ENCODE data around the gene MAD1L1. TPM values are rescaled to one million over a fixed set of nuclear protein-coding genes. Genes with fewer than 3 reads are reported as not detected.

The MAD1L1 gene
- total and polyA plus RNA-seq, 4 donors: 12.8 to 20.7 (median 16.5) TPM

DNA sequence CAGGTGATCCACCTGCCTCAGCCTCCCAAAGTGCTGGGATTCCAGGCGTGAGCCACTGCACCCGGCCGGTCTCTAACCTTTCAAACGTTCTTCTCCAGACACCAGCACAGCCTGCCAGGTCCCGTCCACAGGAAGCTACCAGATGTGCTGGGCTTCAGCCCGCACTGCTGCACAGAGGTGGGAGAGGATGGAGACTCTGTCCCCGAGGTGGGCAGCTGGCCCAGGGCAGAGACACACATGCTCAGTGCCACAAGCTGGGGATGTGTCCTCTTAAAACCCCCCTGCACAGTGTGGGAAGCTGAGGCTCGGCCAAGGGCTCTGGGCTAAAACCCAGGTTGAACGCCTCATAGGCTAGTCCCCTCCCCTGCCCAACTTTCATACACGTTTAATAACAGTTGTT, 18.6 kb upstream of the MAD1L1 start (continued):
- TF ChIP-seq, protein P1, sequence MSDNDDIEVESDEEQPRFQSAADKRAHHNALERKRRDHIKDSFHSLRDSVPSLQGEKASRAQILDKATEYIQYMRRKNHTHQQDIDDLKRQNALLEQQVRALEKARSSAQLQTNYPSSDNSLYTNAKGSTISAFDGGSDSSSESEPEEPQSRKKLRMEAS (IDR thresholded peaks at IDR 0.05): no peak
- TF ChIP-seq, protein P2, sequence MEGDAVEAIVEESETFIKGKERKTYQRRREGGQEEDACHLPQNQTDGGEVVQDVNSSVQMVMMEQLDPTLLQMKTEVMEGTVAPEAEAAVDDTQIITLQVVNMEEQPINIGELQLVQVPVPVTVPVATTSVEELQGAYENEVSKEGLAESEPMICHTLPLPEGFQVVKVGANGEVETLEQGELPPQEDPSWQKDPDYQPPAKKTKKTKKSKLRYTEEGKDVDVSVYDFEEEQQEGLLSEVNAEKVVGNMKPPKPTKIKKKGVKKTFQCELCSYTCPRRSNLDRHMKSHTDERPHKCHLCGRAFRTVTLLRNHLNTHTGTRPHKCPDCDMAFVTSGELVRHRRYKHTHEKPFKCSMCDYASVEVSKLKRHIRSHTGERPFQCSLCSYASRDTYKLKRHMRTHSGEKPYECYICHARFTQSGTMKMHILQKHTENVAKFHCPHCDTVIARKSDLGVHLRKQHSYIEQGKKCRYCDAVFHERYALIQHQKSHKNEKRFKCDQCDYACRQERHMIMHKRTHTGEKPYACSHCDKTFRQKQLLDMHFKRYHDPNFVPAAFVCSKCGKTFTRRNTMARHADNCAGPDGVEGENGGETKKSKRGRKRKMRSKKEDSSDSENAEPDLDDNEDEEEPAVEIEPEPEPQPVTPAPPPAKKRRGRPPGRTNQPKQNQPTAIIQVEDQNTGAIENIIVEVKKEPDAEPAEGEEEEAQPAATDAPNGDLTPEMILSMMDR (IDR thresholded peaks at IDR 0.05; ENCODE audit: low read depth, low read length, missing input control): no peak
- TF ChIP-seq SP1 (IDR thresholded peaks at IDR 0.05) (no peak), FOXA1 (IDR thresholded peaks at IDR 0.05) (no peak), GABPA (IDR thresholded peaks at IDR 0.05 in 1 of 2, conservative IDR thresholded peaks at IDR 0.05 in 1 of 2) (no peak), NR2F2 (IDR thresholded peaks at IDR 0.05) (no peak), TAF1 (conservative IDR thresholded peaks at IDR 0.05) (no peak)

DNA sequence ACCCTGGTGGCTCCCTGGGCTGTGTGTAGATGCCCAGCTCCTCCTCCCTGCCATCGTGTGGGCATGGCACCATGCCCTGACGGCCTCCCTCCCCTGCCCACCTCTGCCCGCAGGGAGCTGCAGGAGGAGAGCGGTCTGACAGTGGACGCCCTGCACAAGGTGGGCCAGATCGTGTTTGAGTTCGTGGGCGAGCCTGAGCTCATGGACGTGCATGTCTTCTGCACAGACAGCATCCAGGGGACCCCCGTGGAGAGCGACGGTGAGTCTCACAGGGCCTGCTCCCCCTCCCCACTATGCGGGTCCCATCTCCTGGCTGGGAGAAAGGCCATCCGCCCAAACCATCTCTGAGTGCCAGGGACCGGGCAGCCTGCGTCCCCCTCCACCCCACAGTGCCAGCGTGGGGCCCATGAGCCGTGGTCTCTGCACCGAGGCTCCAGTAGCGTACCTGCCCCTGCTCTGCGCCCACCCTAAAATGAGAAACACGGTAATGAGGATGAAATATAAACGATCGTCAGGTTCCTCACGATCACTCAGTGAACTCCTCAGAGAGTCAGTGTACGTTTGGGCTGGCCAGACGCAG, 17.1 kb upstream of the MAD1L1 start:
- TF ChIP-seq GABPA (IDR thresholded peaks at IDR 0.05 in 1 of 2, conservative IDR thresholded peaks at IDR 0.05 in 1 of 2) (no peak), EGR1 (IDR thresholded peaks at IDR 0.05; ENCODE audit: low read depth in 2 of 2) (no peak), YY1 (IDR thresholded peaks at IDR 0.05) (no peak), RXRA (IDR thresholded peaks at IDR 0.05) (no peak), FOXA2 (IDR thresholded peaks at IDR 0.05) (no peak), SP1 (IDR thresholded peaks at IDR 0.05) (no peak), RAD21 (IDR thresholded peaks at IDR 0.05) (no peak), HNF4G (IDR thresholded peaks at IDR 0.05) (no peak), TAF1 (conservative IDR thresholded peaks at IDR 0.05) (no peak), FOXA1 (IDR thresholded peaks at IDR 0.05) (no peak), JUND (IDR thresholded peaks at IDR 0.05) (no peak), HNF4A (conservative IDR thresholded peaks at IDR 0.05) (no peak), NR2F2 (IDR thresholded peaks at IDR 0.05) (no peak)
- TF ChIP-seq, protein P3, sequence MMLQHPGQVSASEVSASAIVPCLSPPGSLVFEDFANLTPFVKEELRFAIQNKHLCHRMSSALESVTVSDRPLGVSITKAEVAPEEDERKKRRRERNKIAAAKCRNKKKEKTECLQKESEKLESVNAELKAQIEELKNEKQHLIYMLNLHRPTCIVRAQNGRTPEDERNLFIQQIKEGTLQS (IDR thresholded peaks at IDR 0.05): no peak
- TF ChIP-seq, protein P1 (IDR thresholded peaks at IDR 0.05): no peak
- TF ChIP-seq, protein P4, sequence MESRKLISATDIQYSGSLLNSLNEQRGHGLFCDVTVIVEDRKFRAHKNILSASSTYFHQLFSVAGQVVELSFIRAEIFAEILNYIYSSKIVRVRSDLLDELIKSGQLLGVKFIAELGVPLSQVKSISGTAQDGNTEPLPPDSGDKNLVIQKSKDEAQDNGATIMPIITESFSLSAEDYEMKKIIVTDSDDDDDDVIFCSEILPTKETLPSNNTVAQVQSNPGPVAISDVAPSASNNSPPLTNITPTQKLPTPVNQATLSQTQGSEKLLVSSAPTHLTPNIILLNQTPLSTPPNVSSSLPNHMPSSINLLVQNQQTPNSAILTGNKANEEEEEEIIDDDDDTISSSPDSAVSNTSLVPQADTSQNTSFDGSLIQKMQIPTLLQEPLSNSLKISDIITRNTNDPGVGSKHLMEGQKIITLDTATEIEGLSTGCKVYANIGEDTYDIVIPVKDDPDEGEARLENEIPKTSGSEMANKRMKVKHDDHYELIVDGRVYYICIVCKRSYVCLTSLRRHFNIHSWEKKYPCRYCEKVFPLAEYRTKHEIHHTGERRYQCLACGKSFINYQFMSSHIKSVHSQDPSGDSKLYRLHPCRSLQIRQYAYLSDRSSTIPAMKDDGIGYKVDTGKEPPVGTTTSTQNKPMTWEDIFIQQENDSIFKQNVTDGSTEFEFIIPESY (IDR thresholded peaks at IDR 0.05): no peak
- TF ChIP-seq, protein P2 (IDR thresholded peaks at IDR 0.05; ENCODE audit: low read depth, low read length, missing input control): no peak
- TF ChIP-seq, protein P5, sequence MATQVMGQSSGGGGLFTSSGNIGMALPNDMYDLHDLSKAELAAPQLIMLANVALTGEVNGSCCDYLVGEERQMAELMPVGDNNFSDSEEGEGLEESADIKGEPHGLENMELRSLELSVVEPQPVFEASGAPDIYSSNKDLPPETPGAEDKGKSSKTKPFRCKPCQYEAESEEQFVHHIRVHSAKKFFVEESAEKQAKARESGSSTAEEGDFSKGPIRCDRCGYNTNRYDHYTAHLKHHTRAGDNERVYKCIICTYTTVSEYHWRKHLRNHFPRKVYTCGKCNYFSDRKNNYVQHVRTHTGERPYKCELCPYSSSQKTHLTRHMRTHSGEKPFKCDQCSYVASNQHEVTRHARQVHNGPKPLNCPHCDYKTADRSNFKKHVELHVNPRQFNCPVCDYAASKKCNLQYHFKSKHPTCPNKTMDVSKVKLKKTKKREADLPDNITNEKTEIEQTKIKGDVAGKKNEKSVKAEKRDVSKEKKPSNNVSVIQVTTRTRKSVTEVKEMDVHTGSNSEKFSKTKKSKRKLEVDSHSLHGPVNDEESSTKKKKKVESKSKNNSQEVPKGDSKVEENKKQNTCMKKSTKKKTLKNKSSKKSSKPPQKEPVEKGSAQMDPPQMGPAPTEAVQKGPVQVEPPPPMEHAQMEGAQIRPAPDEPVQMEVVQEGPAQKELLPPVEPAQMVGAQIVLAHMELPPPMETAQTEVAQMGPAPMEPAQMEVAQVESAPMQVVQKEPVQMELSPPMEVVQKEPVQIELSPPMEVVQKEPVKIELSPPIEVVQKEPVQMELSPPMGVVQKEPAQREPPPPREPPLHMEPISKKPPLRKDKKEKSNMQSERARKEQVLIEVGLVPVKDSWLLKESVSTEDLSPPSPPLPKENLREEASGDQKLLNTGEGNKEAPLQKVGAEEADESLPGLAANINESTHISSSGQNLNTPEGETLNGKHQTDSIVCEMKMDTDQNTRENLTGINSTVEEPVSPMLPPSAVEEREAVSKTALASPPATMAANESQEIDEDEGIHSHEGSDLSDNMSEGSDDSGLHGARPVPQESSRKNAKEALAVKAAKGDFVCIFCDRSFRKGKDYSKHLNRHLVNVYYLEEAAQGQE (IDR thresholded peaks at IDR 0.05): no peak
- no peak for DNase-seq (ENCODE audit: low spot score)
- H3K36me3 ChIP-seq (ENCODE audit: control insufficient read depth in 4 of 4, insufficient read depth in 3 of 4, low read depth in 1 of 4, low read length in 3 of 4): peaks cover 0 to 4% (median 2%) of the 10 kb centered on the region in 4 donors
- no peak overlapping the region for H3K4me3 ChIP-seq (ENCODE audit: low read depth in 1 of 3, low read length in 3 of 3)
- no peak overlapping the region for H3K27ac ChIP-seq (ENCODE audit: low read depth in 1 of 2, low read length in 2 of 2)
- H3K9me3 ChIP-seq (ENCODE audit: control insufficient read depth in 4 of 4, low read length in 3 of 4): no peaks in the 10 kb centered on the region
- no peaks in the 10 kb centered on the region for H3K4me1 ChIP-seq (ENCODE audit: control insufficient read depth in 4 of 4, insufficient read depth in 4 of 4, low read length in 3 of 4)
- H3K27me3 ChIP-seq (ENCODE audit: control insufficient read depth in 4 of 4, insufficient read depth in 4 of 4, low read length in 3 of 4): no peaks in the 10 kb centered on the region
- 86% methylated on average over 27 of the region's 27 CpGs for WGBS
- H3K9ac ChIP-seq (ENCODE audit: low read depth in 1 of 2, low read length in 2 of 2): no peak overlapping the region
